ENCODE data around the gene RIGI.

Gene RIGI

GRCh38 chr9:32526041-32526706, at the start of gene RIGI:
RIGI (minus strand) TSS chr9:32526196; CDS start chr9:32526166, 30 bp downstream.
- Histone ChIP-seq H3K27me3 (ENCODE audit: insufficient read depth, low read length, poor library complexity) (no peaks in the 10 kb centered on the region), H3K4me2 (ENCODE audit: insufficient read depth, low read length) (peak within 1 kb of the TSS; percentile 73), H3K9ac (ENCODE audit: low read depth, low read length) (peak within 1 kb of the TSS; percentile 74), H2AFZ (ENCODE audit: low read depth, low read length) (peak within 1 kb of the TSS; percentile 93), H3K27ac (ENCODE audit: low read length) (peak within 1 kb of the TSS; percentile 88), H4K20me1 (ENCODE audit: insufficient read depth, low read length) (no peaks in the 10 kb centered on the region), H3K4me1 (ENCODE audit: insufficient read depth, low read length) (peaks cover 31% of the 10 kb centered on the region), H3K36me3 (ENCODE audit: insufficient read depth, low read length) (peaks cover 8% of the 10 kb centered on the region; the same call in 1 of the 2 replicates), H3K79me2 (ENCODE audit: insufficient read depth, low read length) (peaks cover 35% of the 10 kb centered on the region), H3K4me3 (ENCODE audit: low read depth in 1 of 2, low read length in 2 of 2) (peak within 1 kb of the TSS; percentile 50 to 96), H3K9me3 (ENCODE audit: insufficient read depth, low read length, severe bottlenecking) (peaks cover 4% of the 10 kb centered on the region)
- DNase-seq, result peak; percentile 81
- TF ChIP-seq EZH2 (IDR thresholded peaks at IDR 0.05; ENCODE audit: borderline replicate concordance, low read depth, low read length, severe bottlenecking), result no peak
- TF ChIP-seq, protein P1, sequence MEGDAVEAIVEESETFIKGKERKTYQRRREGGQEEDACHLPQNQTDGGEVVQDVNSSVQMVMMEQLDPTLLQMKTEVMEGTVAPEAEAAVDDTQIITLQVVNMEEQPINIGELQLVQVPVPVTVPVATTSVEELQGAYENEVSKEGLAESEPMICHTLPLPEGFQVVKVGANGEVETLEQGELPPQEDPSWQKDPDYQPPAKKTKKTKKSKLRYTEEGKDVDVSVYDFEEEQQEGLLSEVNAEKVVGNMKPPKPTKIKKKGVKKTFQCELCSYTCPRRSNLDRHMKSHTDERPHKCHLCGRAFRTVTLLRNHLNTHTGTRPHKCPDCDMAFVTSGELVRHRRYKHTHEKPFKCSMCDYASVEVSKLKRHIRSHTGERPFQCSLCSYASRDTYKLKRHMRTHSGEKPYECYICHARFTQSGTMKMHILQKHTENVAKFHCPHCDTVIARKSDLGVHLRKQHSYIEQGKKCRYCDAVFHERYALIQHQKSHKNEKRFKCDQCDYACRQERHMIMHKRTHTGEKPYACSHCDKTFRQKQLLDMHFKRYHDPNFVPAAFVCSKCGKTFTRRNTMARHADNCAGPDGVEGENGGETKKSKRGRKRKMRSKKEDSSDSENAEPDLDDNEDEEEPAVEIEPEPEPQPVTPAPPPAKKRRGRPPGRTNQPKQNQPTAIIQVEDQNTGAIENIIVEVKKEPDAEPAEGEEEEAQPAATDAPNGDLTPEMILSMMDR (IDR thresholded peaks at IDR 0.05; ENCODE audit: borderline replicate concordance, extremely low read depth, low read length, poor library complexity, severe bottlenecking), result peak; percentile 71
- ATAC-seq (ENCODE audit: insufficient read depth, low read depth), result peak; percentile 84

- Histone ChIP-seq H2AFZ (ENCODE audit: low read depth, low read length) (no peak overlapping the region), H3K9me3 (ENCODE audit: insufficient read depth, low read length, severe bottlenecking) (no peaks in the 10 kb centered on the region), H4K20me1 (ENCODE audit: insufficient read depth, low read length) (peaks cover 9% of the 10 kb centered on the region; the same call in 1 of the 2 replicates), H3K27me3 (ENCODE audit: insufficient read depth, low read length, poor library complexity) (peaks cover 3% of the 10 kb centered on the region), H3K79me2 (ENCODE audit: insufficient read depth, low read length) (peaks cover 38% of the 10 kb centered on the region), H3K9ac (ENCODE audit: low read depth, low read length) (no peak overlapping the region), H3K36me3 (ENCODE audit: insufficient read depth, low read length) (peaks cover 6% of the 10 kb centered on the region), H3K4me2 (ENCODE audit: insufficient read depth, low read length) (no peak overlapping the region), H3K4me1 (ENCODE audit: insufficient read depth, low read length) (peaks cover 32% of the 10 kb centered on the region), H3K4me3 (ENCODE audit: low read depth in 1 of 2, low read length in 2 of 2) (no peak overlapping the region), H3K27ac (ENCODE audit: low read length) (no peak overlapping the region)
- ATAC-seq (ENCODE audit: insufficient read depth, low read depth) (no peak), DNase-seq (no peak)
- no peak for TF ChIP-seq EZH2 (IDR thresholded peaks at IDR 0.05; ENCODE audit: borderline replicate concordance, low read depth, low read length, severe bottlenecking)
- TF ChIP-seq, protein P1 (IDR thresholded peaks at IDR 0.05; ENCODE audit: borderline replicate concordance, extremely low read depth, low read length, poor library complexity, severe bottlenecking), result no peak
Observed at GRCh38 chr9:32574858-32575257, 48.9 kb upstream of the RIGI start.

DNA sequence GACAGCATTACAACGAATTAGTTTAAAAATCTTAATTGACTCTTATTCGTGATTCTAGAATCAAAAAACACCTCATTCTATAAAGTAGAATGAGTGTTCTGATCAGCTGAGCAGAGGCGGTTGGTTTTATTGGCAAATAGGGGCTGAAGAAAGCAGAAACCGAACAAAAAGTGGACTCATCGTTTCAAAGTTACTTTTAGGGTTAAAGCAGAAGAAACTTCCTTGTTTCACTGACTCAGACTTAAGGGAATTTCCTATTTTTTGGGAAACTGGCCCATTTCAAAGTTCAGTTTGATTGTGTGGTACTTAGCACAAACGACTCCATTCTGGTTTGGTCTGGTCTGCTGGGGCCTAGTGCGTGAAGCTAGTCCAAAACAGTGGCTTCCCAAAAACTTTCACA, 47.8 kb upstream of the RIGI start:
- Histone ChIP-seq H3K9me3 (ENCODE audit: insufficient read depth, low read length, severe bottlenecking) (no peaks in the 10 kb centered on the region), H3K79me2 (ENCODE audit: insufficient read depth, low read length) (peaks cover 47% of the 10 kb centered on the region), H3K27me3 (ENCODE audit: insufficient read depth, low read length, poor library complexity) (no peaks in the 10 kb centered on the region), H2AFZ (ENCODE audit: low read depth, low read length) (peak overlapping the region; percentile 93), H3K4me2 (ENCODE audit: insufficient read depth, low read length) (peak overlapping the region; percentile 74), H3K9ac (ENCODE audit: low read depth, low read length) (peak overlapping the region; percentile 91), H3K4me1 (ENCODE audit: insufficient read depth, low read length) (peaks cover 32% of the 10 kb centered on the region), H3K4me3 (ENCODE audit: low read depth in 1 of 2, low read length in 2 of 2) (peak overlapping the region in 1 of 2 experiments; percentile 98; a peak in 1 of 4 replicates), H3K36me3 (ENCODE audit: insufficient read depth, low read length) (peaks cover 10% of the 10 kb centered on the region), H3K27ac (ENCODE audit: low read length) (peak overlapping the region; percentile 88; the same call in 1 of the 2 replicates), H4K20me1 (ENCODE audit: insufficient read depth, low read length) (peaks cover 9% of the 10 kb centered on the region; the same call in 1 of the 2 replicates)
- TF ChIP-seq, protein P1 (IDR thresholded peaks at IDR 0.05; ENCODE audit: borderline replicate concordance, extremely low read depth, low read length, poor library complexity, severe bottlenecking), result no peak
- no peak for TF ChIP-seq EZH2 (IDR thresholded peaks at IDR 0.05; ENCODE audit: borderline replicate concordance, low read depth, low read length, severe bottlenecking)
- DNase-seq, result no peak
- no peak for ATAC-seq (ENCODE audit: insufficient read depth, low read depth)

Measured in DND-41 (cell line).